H1 (cell line): ENCODE measurements around the gene PAAF1. TPM values are rescaled to one million over a fixed set of nuclear protein-coding genes. Genes with fewer than 3 reads are reported as not detected.
A peak's percentile ranks its signal among the peaks of the same experiment; 100 is the strongest.

Experiments used
- CTCF ChIA-PET: fragments of 300-600 bp; sonication (Branson Sonifier 250); formaldehyde crosslinking; loops from one replicate; lab custom pipeline; 2021; ENCODE audit not compliant: partially characterized antibody; lab: Charles Lee
- POLR2A ChIA-PET: fragments of 300-600 bp; sonication (Branson Sonifier 250); formaldehyde crosslinking; loops from one replicate; lab custom pipeline; 2021; ENCODE audit warnings: inconsistent platforms; ENCODE audit not compliant: partially characterized antibody; lab: Charles Lee
- DNase-seq, 2 experiments: peaks; one replicate each; pipeline versions ENCODE4 v3.0.0 to v3.0.0-alpha.2; 2010 to 2022; ENCODE audit warnings: low spot score in 2 of 2, low read depth in 1 of 2, mixed read lengths in 1 of 2
- FAIRE-seq: peaks from 2 replicates; lab custom pipeline; 2011; peaks lifted over from hg19 to GRCh38; lab: Jason Lieb, UNC
- H2AFZ ChIP-seq: 2 replicates; pipeline ENCODE4 v1.8.1; 2012; ENCODE audit warnings: low read length, inconsistent platforms
- H2AK5ac ChIP-seq: 2 replicates; pipeline ENCODE4 v1.6.1; 2013; ENCODE audit warnings: low read depth, low read length
- H2BK120ac ChIP-seq: replicated peaks from 2 replicates; pipeline ENCODE3; 2013; ENCODE audit warnings: low read depth, low read length, inconsistent platforms
- H2BK12ac ChIP-seq: 2 replicates; pipeline ENCODE4 v1.6.1; 2013; ENCODE audit warnings: low read depth, low read length
- H2BK15ac ChIP-seq: 2 replicates; pipeline ENCODE4 v1.6.1; 2013; ENCODE audit warnings: low read length
- H2BK20ac ChIP-seq: 2 replicates; pipeline ENCODE4 v1.6.1; 2013; ENCODE audit warnings: low read length
- H2BK5ac ChIP-seq: 2 replicates; pipeline ENCODE4 v1.6.1; 2013; ENCODE audit warnings: low read depth, low read length
- H3K14ac ChIP-seq: 2 replicates; pipeline ENCODE4 v1.6.1; 2013; ENCODE audit warnings: inconsistent platforms; ENCODE audit not compliant: insufficient read length
- H3K18ac ChIP-seq: 2 replicates; pipeline ENCODE4 v1.6.1; 2013; ENCODE audit warnings: low read length; ENCODE audit errors: extremely low read depth
- H3K23ac ChIP-seq: 2 replicates; pipeline ENCODE4 v1.6.1; 2013; ENCODE audit warnings: inconsistent platforms; ENCODE audit not compliant: insufficient read length
- H3K23me2 ChIP-seq: 2 replicates; pipeline ENCODE4 v1.6.1; 2013; ENCODE audit warnings: low read depth, low read length
- H3K27ac ChIP-seq: 2 replicates; pipeline ENCODE4 v1.6.1; 2011; ENCODE audit warnings: low read depth, low read length, inconsistent platforms
- H3K27me3 ChIP-seq, 4 experiments: replicated peaks in 1 of 4; 1 replicate in 1 of 4; 2 replicates in 3 of 4; pipeline versions ENCODE4 v1.6.1 to v1.8.1; 2011 to 2013; ENCODE audit warnings: low read length in 3 of 4, mild to moderate bottlenecking in 3 of 4, inconsistent platforms in 2 of 4, mixed read lengths in 2 of 4, moderate library complexity in 1 of 4; ENCODE audit not compliant: control insufficient read depth in 3 of 4, insufficient read depth in 3 of 4; ENCODE audit errors: extremely low read depth in 1 of 4
- H3K36me3 ChIP-seq, 4 experiments: 2 replicates each; pipeline versions ENCODE4 v1.6.1 to v1.8.1; 2011 to 2013; ENCODE audit warnings: mild to moderate bottlenecking in 4 of 4, low read length in 3 of 4, moderate library complexity in 2 of 4, control low read depth in 1 of 4, inconsistent platforms in 1 of 4; ENCODE audit not compliant: insufficient read depth in 4 of 4, control insufficient read depth in 2 of 4
- H3K4ac ChIP-seq: replicated peaks from 2 replicates; pipeline ENCODE3; 2013; ENCODE audit warnings: low read length, low read depth, mixed read lengths, inconsistent platforms; ENCODE audit not compliant: insufficient read length
- H3K4me1 ChIP-seq, 4 experiments: replicated peaks in 1 of 4; 1 replicate in 1 of 4; 2 replicates in 3 of 4; pipeline versions ENCODE4 v1.6.1 to v1.8.1; 2011 to 2013; ENCODE audit warnings: low read length in 3 of 4, inconsistent platforms in 2 of 4, mixed read lengths in 1 of 4; ENCODE audit not compliant: insufficient read depth in 4 of 4, control insufficient read depth in 3 of 4
- H3K4me2 ChIP-seq, 2 experiments: 2 replicates each; pipeline versions ENCODE4 v1.6.1 to v1.8.1; 2011 to 2013; ENCODE audit warnings: low read depth in 2 of 2, low read length in 2 of 2, control low read depth in 1 of 2, inconsistent platforms in 1 of 2, mild to moderate bottlenecking in 1 of 2; ENCODE audit not compliant: insufficient read depth in 1 of 2
- H3K4me3 ChIP-seq, 4 experiments: fragments of 200-600, 300-600 bp in 1 of 4; sonication (generic), shearing (Covaris generic), sonication (Bioruptor Twin) in 1 of 4; 2 replicates each; pipeline versions ENCODE4 v1.5.1 to v1.8.1; 2011 to 2016; ENCODE audit warnings: low read length in 4 of 4, low read depth in 3 of 4, control low read depth in 2 of 4, inconsistent platforms in 2 of 4, mild to moderate bottlenecking in 2 of 4, mixed read lengths in 1 of 4, moderate library complexity in 1 of 4; ENCODE audit not compliant: insufficient read depth in 2 of 4; ENCODE audit errors: extremely low read depth in 1 of 4
- H3K56ac ChIP-seq: replicated peaks from 2 replicates; pipeline ENCODE3; 2013; ENCODE audit warnings: low read depth, mild to moderate bottlenecking, mixed read lengths, low read length, inconsistent platforms; ENCODE audit not compliant: insufficient read length
- H3K79me1 ChIP-seq: 2 replicates; pipeline ENCODE4 v1.6.1; 2013; ENCODE audit warnings: low read depth, low read length, control low read depth
- H3K79me2 ChIP-seq, 2 experiments: 2 replicates each; pipeline versions ENCODE4 v1.6.1 to v1.8.1; 2012 to 2013; ENCODE audit warnings: low read length in 2 of 2, mild to moderate bottlenecking in 2 of 2, inconsistent platforms in 1 of 2; ENCODE audit not compliant: insufficient read depth in 2 of 2, control insufficient read depth in 1 of 2
- H3K9ac ChIP-seq, 4 experiments: replicated peaks in 1 of 4; 1 replicate in 1 of 4; 2 replicates in 3 of 4; pipeline versions ENCODE4 v1.6.1 to v1.8.1; 2011 to 2013; ENCODE audit warnings: low read depth in 3 of 4, low read length in 3 of 4, control low read depth in 2 of 4, mild to moderate bottlenecking in 2 of 4, moderate library complexity in 2 of 4, inconsistent platforms in 1 of 4; ENCODE audit errors: extremely low read depth in 1 of 4
- H3K9me3 ChIP-seq, 2 experiments: 2 replicates each; pipeline versions ENCODE4 v1.6.1 to v1.8.1; 2012 to 2013; ENCODE audit warnings: mild to moderate bottlenecking in 2 of 2, moderate library complexity in 2 of 2, control low read depth in 1 of 2, inconsistent platforms in 1 of 2, low read depth in 1 of 2, low read length in 1 of 2, mixed read lengths in 1 of 2; ENCODE audit not compliant: insufficient read depth in 2 of 2
- H4K20me1 ChIP-seq, 2 experiments: replicated peaks in 1 of 2; 2 replicates each; pipeline versions ENCODE3 to v1.8.1; 2011 to 2013; ENCODE audit warnings: inconsistent platforms in 2 of 2, low read length in 2 of 2, mild to moderate bottlenecking in 1 of 2; ENCODE audit not compliant: insufficient read depth in 2 of 2, control insufficient read depth in 1 of 2
- H4K5ac ChIP-seq: 2 replicates; pipeline ENCODE4 v1.6.1; 2013; ENCODE audit warnings: low read length, low read depth, mixed read lengths, inconsistent platforms; ENCODE audit not compliant: insufficient read length
- H4K8ac ChIP-seq: 2 replicates; pipeline ENCODE4 v1.8.0; 2013; ENCODE audit warnings: mild to moderate bottlenecking, moderate library complexity, low read length, inconsistent platforms; ENCODE audit not compliant: insufficient read depth; ENCODE audit errors: extremely low read depth
- H4K91ac ChIP-seq: replicated peaks from 2 replicates; pipeline ENCODE3; 2013; ENCODE audit warnings: low read length, mixed read lengths, inconsistent platforms; ENCODE audit not compliant: insufficient read length
- CHD1 ChIP-seq: IDR thresholded peaks from 2 replicates; pipeline ENCODE4 v1.6.1; 2012; ENCODE audit warnings: low read depth, low read length, improper control_type of control experiment
- EP300 ChIP-seq, 2 experiments: IDR thresholded peaks; 1 replicate in 1 of 2; 2 replicates in 1 of 2; pipeline ENCODE4 v1.6.1; 2011 to 2012; ENCODE audit warnings: low read depth in 2 of 2, low read length in 2 of 2, mild to moderate bottlenecking in 2 of 2, borderline replicate concordance in 1 of 2, inconsistent platforms in 1 of 2, moderate library complexity in 1 of 2
- GABPA ChIP-seq: IDR thresholded peaks from 2 replicates; pipeline ENCODE4 v1.6.1; 2011; ENCODE audit warnings: mild to moderate bottlenecking, low read length, moderate library complexity, borderline replicate concordance; ENCODE audit not compliant: insufficient read depth
- NANOG ChIP-seq: IDR thresholded peaks from 2 replicates; pipeline ENCODE4 v1.6.1; 2011; ENCODE audit warnings: low read length, low read depth, mild to moderate bottlenecking, inconsistent platforms; ENCODE audit not compliant: insufficient read depth, poor library complexity, severe bottlenecking
- SAP30 ChIP-seq: fragments of 300-600 bp; sonication (generic); IDR thresholded peaks from 2 replicates; pipeline ENCODE4 v1.7.1; 2012; ENCODE audit warnings: low read length, moderate library complexity, mild to moderate bottlenecking, inconsistent platforms; ENCODE audit not compliant: insufficient read depth, insufficient replicate concordance
- SIN3A ChIP-seq, 2 experiments: IDR thresholded peaks in 1 of 2; conservative IDR thresholded peaks in 1 of 2; 2 replicates each; pipeline ENCODE4 v1.6.1; 2011 to 2012; ENCODE audit warnings: low read length in 2 of 2, improper control_type of control experiment in 1 of 2, low read depth in 1 of 2, mild to moderate bottlenecking in 1 of 2
- SP4 ChIP-seq: IDR thresholded peaks from 2 replicates; pipeline ENCODE4 v1.6.1; 2012; ENCODE audit warnings: low read length, inconsistent platforms
- SRF ChIP-seq: IDR thresholded peaks from 2 replicates; pipeline ENCODE4 v1.6.1; 2011; ENCODE audit warnings: mild to moderate bottlenecking, low read depth, low read length, moderate library complexity
- TAF1 ChIP-seq: IDR thresholded peaks from 2 replicates; pipeline ENCODE4 v1.6.1; 2011; ENCODE audit warnings: mild to moderate bottlenecking, low read depth, low read length
- TBP ChIP-seq: IDR thresholded peaks from 2 replicates; pipeline ENCODE4 v1.6.1; 2011; ENCODE audit warnings: low read depth, low read length, improper control_type of control experiment
- TCF12 ChIP-seq: IDR thresholded peaks from 2 replicates; pipeline ENCODE4 v1.6.1; 2011; ENCODE audit warnings: low read depth, mild to moderate bottlenecking, low read length
- YY1 ChIP-seq: IDR thresholded peaks from 2 replicates; pipeline ENCODE4 v1.6.1; 2011; ENCODE audit warnings: low read depth, mild to moderate bottlenecking, low read length
- WGBS, 2 experiments: shearing (Covaris generic) in 1 of 2; methylation state at CpG; one replicate each; pipeline versions ENCODE4 v1.1.6 to v1.1.7; 2013 to 2015; ENCODE audit warnings: low lambda C conversion rate in 2 of 2, mixed read lengths in 2 of 2, inconsistent platforms in 1 of 2, low coverage in 1 of 2, missing lambda C conversion rate in 1 of 2; ENCODE audit not compliant: insufficient replicate concordance in 2 of 2, insufficient coverage in 1 of 2, insufficient read length in 1 of 2; ENCODE audit errors: extremely low coverage in 1 of 2, missing lambda C conversion rate in 1 of 2; 5-methylcytosine and 5-hydroxymethylcytosine counted together
- polyA plus RNA-seq, 7 experiments: library from polyadenylated mRNA; depleted of rRNA in 3 of 7; stranded (reverse) in 5 of 7; unstranded in 2 of 7; fragments of >200 nt in 5 of 7; fragments of 200-250 nt in 2 of 7; gene quantifications; 1 replicate in 5 of 7; 2 replicates in 1 of 7; 4 replicates in 1 of 7; pipeline versions ENCODE4 v1.2.1 to v1.2.3, GENCODE V29; 2011 to 2013; ENCODE audit warnings: missing spikeins in 2 of 7, mixed read lengths in 2 of 7
- total RNA-seq: library from RNA; stranded (reverse); fragmentation: NEBNext Ultra II Directional; extraction: Animal tissue kit (Norgen Biotek cat#: 25700); gene quantifications from 2 replicates; pipeline ENCODE4 v1.2.1, GENCODE V29; 2021
- TF ChIP-seq, protein P1 (sequence below): IDR thresholded peaks from 2 replicates; pipeline ENCODE4 v1.6.1; 2012; ENCODE audit warnings: inconsistent platforms

PAAF1 gene
- total and polyA plus RNA-seq, 2 of the 8 experiments (the other 6 are each of a cell fraction or from before 2014, with no cell fraction given) = 24.4 to 28.8 TPM

DNA sequence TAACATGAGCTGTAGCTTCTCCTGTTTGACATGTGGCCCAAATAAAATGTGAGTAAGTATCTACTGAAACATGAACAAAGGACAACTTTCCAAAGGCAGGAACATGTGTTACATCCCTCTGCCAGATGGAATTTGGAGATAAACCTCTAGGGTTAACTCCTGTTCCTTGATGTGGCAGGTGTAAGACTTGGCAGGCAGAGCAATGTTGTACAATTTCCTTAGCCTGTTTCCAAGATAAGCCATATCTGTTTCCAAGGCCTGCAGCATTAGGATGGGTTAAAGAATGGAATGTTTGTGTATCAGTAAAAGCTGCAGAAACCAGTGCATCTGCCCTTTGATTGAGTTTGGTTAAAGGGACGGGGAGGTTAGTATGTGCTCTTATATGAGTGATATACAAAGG is 65.2 kb downstream of the PAAF1 start:
- H4K8ac ChIP-seq = no peak overlapping the region
- H3K18ac ChIP-seq = no peak overlapping the region
- no peaks in the 10 kb centered on the region for H3K4me1 ChIP-seq
- 83% methylated on average over 1 of the region's 1 CpG; no CpG with 5 or more reads in 1 of the 2 experiments for whole genome bisulfite sequencing, 2 experiments
- no peak overlapping the region for H3K4me3 ChIP-seq
- no peak overlapping the region for H2BK120ac ChIP-seq
- DNase-seq = no peak
- H3K56ac ChIP-seq = no peak overlapping the region
- H3K4ac ChIP-seq = no peak overlapping the region
- H4K91ac ChIP-seq = no peak overlapping the region
- FAIRE-seq = peak; percentile 19
- no peaks in the 10 kb centered on the region for H3K27me3 ChIP-seq
- H2BK5ac ChIP-seq = no peak overlapping the region
- CTCF ChIA-PET = interaction anchor here (0.8 to 2.1 kb wide), 2 partner anchors 10 to 47 kb away, joined by 3 to 16 read pairs; no protein-coding TSS in a partner anchor
- H3K4me2 ChIP-seq = no peak overlapping the region
- no peak overlapping the region for H2AFZ ChIP-seq
- no peak overlapping the region for H2BK12ac ChIP-seq
- H3K9ac ChIP-seq = no peak overlapping the region
- no peak overlapping the region for H4K5ac ChIP-seq
- H3K79me2 ChIP-seq = no peaks in the 10 kb centered on the region
- H3K23ac ChIP-seq = no peak overlapping the region
- no peaks in the 10 kb centered on the region for H4K20me1 ChIP-seq
- POLR2A ChIA-PET = interaction anchor here (0.8 to 1.9 kb wide), 3 partner anchors 10 to 156 kb away, joined by 3 to 6 read pairs (median 3); partner anchors contain the start of genes COA4 and PAAF1
- H3K23me2 ChIP-seq = no peaks in the 10 kb centered on the region
- H3K14ac ChIP-seq = no peak overlapping the region
- H3K36me3 ChIP-seq = peaks cover 0 to 4% (median 0%) of the 10 kb centered on the region in 4 experiments; a peak in 1 of 8 replicates
- H3K27ac ChIP-seq = no peak overlapping the region
- no peak overlapping the region for H2BK15ac ChIP-seq
- no peaks in the 10 kb centered on the region for H3K79me1 ChIP-seq
- H2AK5ac ChIP-seq = no peak overlapping the region
- peaks cover 37 to 41% of the 10 kb centered on the region in 2 experiments for H3K9me3 ChIP-seq
- no peak overlapping the region for H2BK20ac ChIP-seq
- TF ChIP-seq TBP = no peak
- no peak for TF ChIP-seq TCF12
- no peak for TF ChIP-seq NANOG
- no peak for TF ChIP-seq GABPA
- no peak for TF ChIP-seq EP300 (IDR thresholded peaks at IDR 0.05; ENCODE audit: borderline replicate concordance in 1 of 2, low read depth in 2 of 2, low read length in 2 of 2)
- no peak for TF ChIP-seq YY1
- no peak for TF ChIP-seq CHD1
- no peak for TF ChIP-seq SRF
- no peak for TF ChIP-seq SIN3A (conservative IDR thresholded peaks at IDR 0.05 in 1 of 2, IDR thresholded peaks at IDR 0.05 in 1 of 2; ENCODE audit: low read depth in 1 of 2, low read length in 2 of 2)
- TF ChIP-seq SP4 = no peak
- no peak for TF ChIP-seq TAF1
- TF ChIP-seq, protein P1, sequence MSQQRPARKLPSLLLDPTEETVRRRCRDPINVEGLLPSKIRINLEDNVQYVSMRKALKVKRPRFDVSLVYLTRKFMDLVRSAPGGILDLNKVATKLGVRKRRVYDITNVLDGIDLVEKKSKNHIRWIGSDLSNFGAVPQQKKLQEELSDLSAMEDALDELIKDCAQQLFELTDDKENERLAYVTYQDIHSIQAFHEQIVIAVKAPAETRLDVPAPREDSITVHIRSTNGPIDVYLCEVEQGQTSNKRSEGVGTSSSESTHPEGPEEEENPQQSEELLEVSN = no peak
- no peak for TF ChIP-seq SAP30
